Measurements from ENCODE around the gene SEMA3E. TPM values are rescaled to one million over a fixed set of nuclear protein-coding genes. Genes with fewer than 3 reads are reported as not detected.
A peak's percentile ranks its signal among the peaks of the same experiment; 100 is the strongest.

Gene SEMA3E
- total and polyA plus RNA-seq, 2 experiments from 2014 or later = 7.0 to 14.0 TPM

GRCh38 chr7:83365746-83366145 is 283.2 kb downstream of the SEMA3E start:
- no peaks in the 10 kb centered on the region for H3K9me2 ChIP-seq (replicated peaks; ENCODE audit: insufficient read depth)
- H3K4me2 ChIP-seq = no peak overlapping the region
- H3K27me3 ChIP-seq = no peaks in the 10 kb centered on the region
- no peaks in the 10 kb centered on the region for H3K36me3 ChIP-seq (replicated peaks; ENCODE audit: insufficient read depth, low read depth)
- no peak overlapping the region for H3K27ac ChIP-seq
- no peaks in the 10 kb centered on the region for H3K4me1 ChIP-seq (ENCODE audit: insufficient read depth)
- H3K79me2 ChIP-seq = no peaks in the 10 kb centered on the region
- no peaks in the 10 kb centered on the region for H4K20me1 ChIP-seq (ENCODE audit: insufficient read depth, poor library complexity, severe bottlenecking)
- no peaks in the 10 kb centered on the region for H3K9me3 ChIP-seq (ENCODE audit: low read depth)
- no peak for DNase-seq (ENCODE audit: low spot score)
- H2AFZ ChIP-seq = no peak overlapping the region
- TF ChIP-seq CTCF (IDR thresholded peaks at IDR 0.05; ENCODE audit: poor library complexity) (peak; percentile 39), EZH2phosphoT487 (IDR thresholded peaks at IDR 0.05; ENCODE audit: low read depth, severe bottlenecking, unreplicated experiment) (no peak)
- H3K4me3 ChIP-seq = no peak overlapping the region

GRCh38 chr7:83362871-83363550 is 285.9 kb downstream of the SEMA3E start:
- WGBS (ENCODE audit: low lambda C conversion rate, missing lambda C conversion rate) = 37% methylated on average over 8 of the region's 8 CpGs
- peak; percentile 40 for DNase-seq (ENCODE audit: low spot score)
- no peaks in the 10 kb centered on the region for H3K9me2 ChIP-seq (replicated peaks; ENCODE audit: insufficient read depth)

GRCh38 chr7:83359108-83359507 is 289.8 kb downstream of the SEMA3E start:
- Histone ChIP-seq H3K27ac (no peak overlapping the region), H3K4me2 (no peak overlapping the region), H4K20me1 (ENCODE audit: insufficient read depth, poor library complexity, severe bottlenecking) (no peaks in the 10 kb centered on the region), H2AFZ (no peak overlapping the region), H3K27me3 (no peaks in the 10 kb centered on the region), H3K79me2 (no peaks in the 10 kb centered on the region), H3K4me3 (no peak overlapping the region), H3K36me3 (replicated peaks; ENCODE audit: insufficient read depth, low read depth) (no peaks in the 10 kb centered on the region), H3K9me3 (ENCODE audit: low read depth) (no peaks in the 10 kb centered on the region), H3K4me1 (ENCODE audit: insufficient read depth) (no peaks in the 10 kb centered on the region), H3K9me2 (replicated peaks; ENCODE audit: insufficient read depth) (no peaks in the 10 kb centered on the region)
- DNase-seq (ENCODE audit: low spot score) = no peak
- TF ChIP-seq CTCF (IDR thresholded peaks at IDR 0.05; ENCODE audit: poor library complexity) (no peak), EZH2phosphoT487 (IDR thresholded peaks at IDR 0.05; ENCODE audit: low read depth, severe bottlenecking, unreplicated experiment) (no peak), EZH2 (IDR thresholded peaks at IDR 0.05; ENCODE audit: borderline replicate concordance) (no peak)
- 87% methylated on average over 1 of the region's 1 CpG for WGBS (ENCODE audit: low lambda C conversion rate, missing lambda C conversion rate)

More at GRCh38 chr7:83362871-83363550, 285.9 kb downstream of the SEMA3E start:
- H3K27ac ChIP-seq = peak overlapping the region; percentile 20
- no peak for TF ChIP-seq EZH2phosphoT487 (IDR thresholded peaks at IDR 0.05; ENCODE audit: low read depth, severe bottlenecking, unreplicated experiment)
- no peak for TF ChIP-seq CTCF (IDR thresholded peaks at IDR 0.05; ENCODE audit: poor library complexity)
- TF ChIP-seq EZH2 (IDR thresholded peaks at IDR 0.05; ENCODE audit: borderline replicate concordance) = no peak
- H3K4me3 ChIP-seq = no peak overlapping the region
- H3K9me3 ChIP-seq (ENCODE audit: low read depth) = no peaks in the 10 kb centered on the region
- H3K4me1 ChIP-seq (ENCODE audit: insufficient read depth) = no peaks in the 10 kb centered on the region
- no peak overlapping the region for H2AFZ ChIP-seq
- H3K27me3 ChIP-seq = no peaks in the 10 kb centered on the region
- no peaks in the 10 kb centered on the region for H3K36me3 ChIP-seq (replicated peaks; ENCODE audit: insufficient read depth, low read depth)
- peak overlapping the region; percentile 18 for H3K4me2 ChIP-seq
- no peaks in the 10 kb centered on the region for H3K79me2 ChIP-seq
- no peaks in the 10 kb centered on the region for H4K20me1 ChIP-seq (ENCODE audit: insufficient read depth, poor library complexity, severe bottlenecking)
